Stimulated activated CD8-positive, alpha-beta memory T cell treated with anti-CD3 and anti-CD28 coated beads, Interleukin-4, amount 100 ng/mL, for 4 hours (primary cell): ENCODE results near the gene KLHDC1.
"Not testable (repeated sequence)": the region's sequence is repeated elsewhere in the genome, so short reads cannot be mapped to it uniquely, and the experiment has no call there.

ENCODE experiments used
- DNase-seq, 2 donors: peaks; one replicate each; pipeline ENCODE4 v3.0.0-alpha.2; 2020; ENCODE audit warnings: low read depth in 2 of 2, low spot score in 1 of 2

Gene KLHDC1

GRCh38 chr14:49781040-49781439 lies 88.1 kb downstream of the KLHDC1 start:
- not testable (repeated sequence) for DNase-seq

- DNase-seq = no peak
Observed at GRCh38 chr14:49783394-49784014, 90.6 kb downstream of the KLHDC1 start.

GRCh38 chr14:49786315-49786714 lies 93.4 kb downstream of the KLHDC1 start:
- no peak for DNase-seq

- DNase-seq = no peak
Observed at GRCh38 chr14:49792618-49793017, 99.7 kb downstream of the KLHDC1 start.

GRCh38 chr14:49796025-49796424 lies 103.1 kb downstream of the KLHDC1 start:
- no peak for DNase-seq
